Bone marrow (tissue), 2 donors: ENCODE results near the gene SLC16A10.
"Not testable (repeated sequence)": the region's sequence is repeated elsewhere in the genome, so short reads cannot be mapped to it uniquely, and the experiment has no call there.

ENCODE experiments used
- DNase-seq, 2 donors: peaks; one replicate each; lab custom pipeline; 2025; lab: John Stamatoyannopoulos, UW

The SLC16A10 gene

GRCh38 chr6:111087106-111087835 lies at the start of gene SLC16A10:
SLC16A10 (plus strand) TSS chr6:111087503; CDS start chr6:111087753, 250 bp downstream.
- peak in 1 of 2 donors; percentile 34 for DNase-seq

GRCh38 chr6:111038534-111039252 lies 48.6 kb upstream of the SLC16A10 start:
- no peak for DNase-seq

GRCh38 chr6:111041917-111042316 lies 45.4 kb upstream of the SLC16A10 start:
- DNase-seq, result no peak

GRCh38 chr6:111047244-111047643 lies 40.1 kb upstream of the SLC16A10 start:
- no peak for DNase-seq

- DNase-seq, result no peak
Measured at GRCh38 chr6:111050261-111051023, 36.9 kb upstream of the SLC16A10 start.

- no peak for DNase-seq
Measured at GRCh38 chr6:111052171-111052570, 35.1 kb upstream of the SLC16A10 start.

- DNase-seq, result peak in 1 of 2 donors; percentile 49
Measured at GRCh38 chr6:111057074-111057752, 30.1 kb upstream of the SLC16A10 start.

- no peak for DNase-seq
Measured at GRCh38 chr6:111061508-111061907, 25.8 kb upstream of the SLC16A10 start.

- DNase-seq, result not testable (repeated sequence)
Measured at GRCh38 chr6:111061985-111062384, 25.3 kb upstream of the SLC16A10 start.

GRCh38 chr6:111062860-111063259 lies 24.4 kb upstream of the SLC16A10 start:
- DNase-seq, result not testable (repeated sequence)

GRCh38 chr6:111068109-111068865 lies 19.0 kb upstream of the SLC16A10 start:
- DNase-seq, result no peak

- DNase-seq, result no peak
Measured at GRCh38 chr6:111068866-111069234, 18.5 kb upstream of the SLC16A10 start.

- no peak for DNase-seq
Measured at GRCh38 chr6:111069382-111070104, 17.8 kb upstream of the SLC16A10 start.

GRCh38 chr6:111070105-111071005 lies 16.9 kb upstream of the SLC16A10 start:
- DNase-seq, result no peak

- DNase-seq, result no peak
Measured at GRCh38 chr6:111072801-111073360, 14.4 kb upstream of the SLC16A10 start.

GRCh38 chr6:111074311-111074710 lies 13.0 kb upstream of the SLC16A10 start:
- no peak for DNase-seq

GRCh38 chr6:111076024-111076695 lies 11.1 kb upstream of the SLC16A10 start:
- DNase-seq, result peak in 1 of 2 donors; percentile 47

GRCh38 chr6:111080698-111081097 lies 6.6 kb upstream of the SLC16A10 start:
- DNase-seq, result no peak

- no peak for DNase-seq
Measured at GRCh38 chr6:111086685-111087084, 618 bp upstream of the SLC16A10 start.
